RWPE1 (cell line): ENCODE results near the gene GALNT13.
"Not testable (repeated sequence)": the region's sequence is repeated elsewhere in the genome, so short reads cannot be mapped to it uniquely, and the experiment has no call there.

Source experiments
- CTCF ChIA-PET: fragments of 350-600 bp; sonication (Branson Sonifier 250); formaldehyde crosslinking; extraction: SDS; loops from one replicate; lab custom pipeline; 2021; lab: Yijun Ruan, JAX
- POLR2A ChIA-PET: fragments of 400-600 bp; formaldehyde crosslinking; extraction: SDS; loops from one replicate; lab custom pipeline; 2020; ENCODE audit warnings: antibody characterized with exemption; ENCODE audit not compliant: low non-redundant PET; lab: Yijun Ruan, JAX
- DNase-seq: peaks from one replicate; pipeline ENCODE4 v3.0.0; 2012; ENCODE audit warnings: low spot score
- H3K27ac ChIP-seq: fragments of 450-650 bp; 2 replicates; pipeline ENCODE4 v1.5.1; 2017
- TF ChIP-seq, protein P1 (sequence below): fragments of 450-650 bp; conservative IDR thresholded peaks from 2 replicates; pipeline ENCODE4 v1.5.1; 2017; ENCODE audit warnings: low read depth, mild to moderate bottlenecking

The GALNT13 gene

DNA sequence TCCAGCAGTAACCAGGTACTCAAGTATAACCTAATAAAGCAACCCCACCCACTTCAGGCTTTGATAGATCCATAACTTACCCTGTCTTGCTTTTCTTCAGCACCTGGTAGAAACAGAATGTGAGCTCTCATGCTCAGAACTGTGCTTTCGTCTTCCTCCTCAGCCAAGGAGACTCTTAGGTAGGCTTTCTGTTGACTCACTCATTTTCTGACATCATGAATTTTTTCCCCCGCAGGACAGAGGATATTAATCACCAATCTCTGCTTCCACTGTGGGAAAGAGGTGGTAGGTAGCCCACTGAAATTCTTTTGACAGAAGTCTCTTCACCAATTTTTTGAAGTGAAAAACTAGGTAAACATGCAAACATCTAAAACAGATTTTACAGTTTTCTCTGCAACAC, 585.6 kb downstream of the GALNT13 start:
- ChIA-PET POLR2A (no interaction called here), CTCF (no interaction called here)
- no peak overlapping the region for H3K27ac ChIP-seq
- TF ChIP-seq, protein P1, sequence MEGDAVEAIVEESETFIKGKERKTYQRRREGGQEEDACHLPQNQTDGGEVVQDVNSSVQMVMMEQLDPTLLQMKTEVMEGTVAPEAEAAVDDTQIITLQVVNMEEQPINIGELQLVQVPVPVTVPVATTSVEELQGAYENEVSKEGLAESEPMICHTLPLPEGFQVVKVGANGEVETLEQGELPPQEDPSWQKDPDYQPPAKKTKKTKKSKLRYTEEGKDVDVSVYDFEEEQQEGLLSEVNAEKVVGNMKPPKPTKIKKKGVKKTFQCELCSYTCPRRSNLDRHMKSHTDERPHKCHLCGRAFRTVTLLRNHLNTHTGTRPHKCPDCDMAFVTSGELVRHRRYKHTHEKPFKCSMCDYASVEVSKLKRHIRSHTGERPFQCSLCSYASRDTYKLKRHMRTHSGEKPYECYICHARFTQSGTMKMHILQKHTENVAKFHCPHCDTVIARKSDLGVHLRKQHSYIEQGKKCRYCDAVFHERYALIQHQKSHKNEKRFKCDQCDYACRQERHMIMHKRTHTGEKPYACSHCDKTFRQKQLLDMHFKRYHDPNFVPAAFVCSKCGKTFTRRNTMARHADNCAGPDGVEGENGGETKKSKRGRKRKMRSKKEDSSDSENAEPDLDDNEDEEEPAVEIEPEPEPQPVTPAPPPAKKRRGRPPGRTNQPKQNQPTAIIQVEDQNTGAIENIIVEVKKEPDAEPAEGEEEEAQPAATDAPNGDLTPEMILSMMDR: no peak
- no peak for DNase-seq

DNA sequence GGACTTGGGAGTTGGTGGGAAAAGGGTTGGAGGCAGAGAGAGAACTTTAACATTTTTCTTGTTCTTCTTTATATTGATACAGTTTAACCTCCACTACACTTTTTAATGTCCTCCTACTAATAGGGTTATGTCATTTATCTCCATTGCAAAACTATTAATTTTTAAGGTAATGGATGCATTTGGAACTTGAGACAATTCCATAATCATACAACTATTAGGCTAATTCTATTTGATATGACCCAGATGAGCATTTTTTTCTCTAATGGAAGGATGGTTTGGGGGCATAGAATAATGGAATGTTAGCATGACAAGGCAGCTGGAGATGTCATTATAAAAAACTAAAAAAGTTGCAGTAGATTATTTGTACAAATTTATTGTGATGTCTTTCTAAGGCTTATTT, 587.6 kb downstream of the GALNT13 start:
- ChIA-PET CTCF (no interaction called here), POLR2A (no interaction called here)
- no peak overlapping the region for H3K27ac ChIP-seq
- no peak for DNase-seq
- TF ChIP-seq, protein P1: no peak

DNA sequence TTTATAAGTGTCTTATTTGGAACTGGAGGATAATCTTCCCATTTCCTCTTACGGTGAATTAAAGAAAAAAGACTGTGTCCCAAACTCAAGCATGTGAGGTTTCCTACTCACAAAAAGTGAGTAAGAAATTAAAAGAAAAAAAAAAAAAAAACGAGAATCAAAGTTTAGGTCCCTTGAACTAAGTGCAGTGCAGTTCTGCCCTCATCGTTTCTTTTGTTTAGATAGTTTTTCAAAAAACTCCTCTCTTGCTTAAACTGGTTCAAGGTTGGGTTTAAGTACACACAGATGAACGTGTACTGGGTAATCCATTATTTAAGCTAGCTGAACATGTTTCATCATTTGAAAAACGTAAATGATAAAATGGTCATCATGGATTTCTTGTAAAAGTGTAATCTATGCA, 590.9 kb downstream of the GALNT13 start:
- DNase-seq: no peak
- H3K27ac ChIP-seq: no peak overlapping the region
- TF ChIP-seq, protein P1: no peak
- POLR2A ChIA-PET: no interaction called here
- CTCF ChIA-PET: no interaction called here

DNA sequence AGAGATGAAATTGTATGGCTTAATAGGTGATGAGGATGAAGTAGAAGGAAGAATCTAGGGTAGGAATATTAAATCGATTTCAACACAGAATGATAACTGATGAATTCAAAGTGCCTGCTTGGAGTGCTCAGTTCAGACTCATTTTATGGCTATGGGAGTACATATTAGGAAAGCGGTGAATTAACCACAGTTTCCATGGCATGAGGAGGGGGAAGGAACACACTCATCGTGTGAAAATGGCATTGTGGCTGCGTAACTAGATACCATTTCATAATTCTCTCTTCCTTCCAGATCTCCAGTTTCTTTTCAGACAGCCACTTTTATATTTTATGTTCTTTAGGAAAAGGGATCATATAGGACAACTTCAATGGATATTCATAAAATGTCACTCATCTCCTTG, 594.5 kb downstream of the GALNT13 start:
- CTCF ChIA-PET: no interaction called here
- no peak overlapping the region for H3K27ac ChIP-seq
- TF ChIP-seq, protein P1: no peak
- POLR2A ChIA-PET: no interaction called here
- DNase-seq: no peak

DNA sequence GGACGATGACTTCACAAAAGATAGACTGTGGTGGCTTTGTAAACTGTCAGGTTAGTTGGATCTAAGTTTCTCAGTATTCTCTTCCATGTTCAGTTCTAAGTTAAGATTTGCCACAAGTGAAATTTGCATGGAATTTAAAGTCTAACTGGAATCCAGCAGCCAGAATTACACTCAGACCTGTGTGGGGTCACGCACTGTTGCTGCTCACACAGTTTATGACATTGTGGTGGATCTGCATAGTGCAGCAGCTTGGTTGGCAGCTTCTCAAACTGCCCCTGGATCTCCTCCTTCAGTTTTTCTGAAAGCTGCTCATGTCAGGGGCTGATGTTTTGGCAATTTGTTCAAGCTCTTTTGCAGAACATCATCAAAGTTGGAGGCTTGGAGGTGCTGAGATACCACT, 598.7 kb downstream of the GALNT13 start:
- TF ChIP-seq, protein P1: no peak
- CTCF ChIA-PET: no interaction called here
- no peak for DNase-seq
- POLR2A ChIA-PET: no interaction called here
- H3K27ac ChIP-seq: no peak overlapping the region

DNA sequence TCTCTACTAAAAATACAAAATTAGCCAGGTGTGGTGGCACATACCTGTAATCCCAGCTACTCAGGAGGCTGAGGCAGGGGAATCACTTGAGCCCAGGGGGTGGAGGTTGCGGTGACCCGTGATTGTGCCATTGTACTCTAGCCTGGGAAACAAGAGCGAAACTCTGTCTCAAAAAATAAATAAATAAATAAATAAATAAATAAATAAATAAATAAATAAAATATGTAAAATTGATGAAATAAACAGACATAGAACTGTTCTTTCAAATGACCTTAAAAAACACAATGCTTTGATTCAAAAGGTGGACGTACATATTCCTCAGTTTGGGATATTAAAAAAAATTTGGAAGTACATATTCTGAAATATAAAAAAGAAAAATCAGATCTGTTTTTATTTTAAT, 599.8 kb downstream of the GALNT13 start:
- CTCF ChIA-PET, POLR2A ChIA-PET, H3K27ac ChIP-seq, DNase-seq: not testable (repeated sequence)

DNA sequence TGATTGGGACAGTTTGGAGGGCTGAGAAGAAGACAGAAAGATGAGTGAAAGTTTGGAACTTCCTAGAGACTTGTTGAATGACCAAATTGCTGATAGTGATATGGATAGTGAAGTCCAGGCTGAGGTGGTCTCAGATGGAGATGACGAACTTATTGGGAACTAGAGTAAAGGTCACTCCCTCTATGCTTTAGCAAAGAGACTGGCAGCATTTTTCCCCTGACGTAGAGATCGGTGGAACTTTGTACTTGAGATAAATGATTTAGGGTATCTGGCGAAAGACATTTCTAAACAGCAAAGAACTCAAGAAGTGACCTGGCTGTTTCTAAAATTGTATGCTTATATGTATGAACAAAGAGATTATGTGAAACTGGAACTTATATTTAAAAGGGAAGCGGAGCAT, 605.6 kb downstream of the GALNT13 start:
- TF ChIP-seq, protein P1: no peak
- no peak for DNase-seq
- ChIA-PET CTCF (interaction anchor here (0.7 kb wide), 1 partner anchor 614 kb away, joined by 3 read pairs; no protein-coding TSS in a partner anchor), POLR2A (no interaction called here)
- H3K27ac ChIP-seq: no peak overlapping the region
